Loucy (cell line): ENCODE data around the gene SUDS3.

Experiments
- EZH2phosphoT487 ChIP-seq: fragments of 200-600 bp; IDR thresholded peaks from 2 replicates; pipeline ENCODE4 v1.6.1; 2018; ENCODE audit warnings: antibody characterized with exemption, mild to moderate bottlenecking, moderate library complexity, borderline replicate concordance
- TF ChIP-seq, protein P1 (sequence below): fragments of 200-600 bp; sonication (generic); conservative IDR thresholded peaks from 2 replicates; pipeline ENCODE4 v1.5.1; 2014; ENCODE audit warnings: mild to moderate bottlenecking, antibody characterized with exemption, low read length

DNA sequence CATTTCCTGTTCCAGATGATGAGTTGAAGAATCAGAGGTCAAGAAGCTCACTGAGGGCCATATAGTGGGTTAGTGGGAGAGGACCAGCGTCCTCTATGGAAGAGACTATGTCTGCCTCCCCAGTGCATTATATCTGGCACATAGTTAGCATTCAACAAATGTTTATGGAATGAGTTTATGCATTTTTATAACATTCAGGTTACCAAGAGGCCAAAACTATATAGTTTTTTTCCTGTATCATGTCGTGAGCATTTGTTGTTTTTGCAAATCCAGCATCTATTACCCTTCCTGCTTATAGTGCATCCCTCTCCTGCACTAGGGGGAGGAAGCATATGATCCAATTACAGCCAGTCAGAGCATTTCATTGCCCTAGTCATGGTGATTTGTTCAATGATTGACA is 60.6 kb downstream of the SUDS3 start:
- no peak for TF ChIP-seq EZH2phosphoT487
- TF ChIP-seq, protein P1, sequence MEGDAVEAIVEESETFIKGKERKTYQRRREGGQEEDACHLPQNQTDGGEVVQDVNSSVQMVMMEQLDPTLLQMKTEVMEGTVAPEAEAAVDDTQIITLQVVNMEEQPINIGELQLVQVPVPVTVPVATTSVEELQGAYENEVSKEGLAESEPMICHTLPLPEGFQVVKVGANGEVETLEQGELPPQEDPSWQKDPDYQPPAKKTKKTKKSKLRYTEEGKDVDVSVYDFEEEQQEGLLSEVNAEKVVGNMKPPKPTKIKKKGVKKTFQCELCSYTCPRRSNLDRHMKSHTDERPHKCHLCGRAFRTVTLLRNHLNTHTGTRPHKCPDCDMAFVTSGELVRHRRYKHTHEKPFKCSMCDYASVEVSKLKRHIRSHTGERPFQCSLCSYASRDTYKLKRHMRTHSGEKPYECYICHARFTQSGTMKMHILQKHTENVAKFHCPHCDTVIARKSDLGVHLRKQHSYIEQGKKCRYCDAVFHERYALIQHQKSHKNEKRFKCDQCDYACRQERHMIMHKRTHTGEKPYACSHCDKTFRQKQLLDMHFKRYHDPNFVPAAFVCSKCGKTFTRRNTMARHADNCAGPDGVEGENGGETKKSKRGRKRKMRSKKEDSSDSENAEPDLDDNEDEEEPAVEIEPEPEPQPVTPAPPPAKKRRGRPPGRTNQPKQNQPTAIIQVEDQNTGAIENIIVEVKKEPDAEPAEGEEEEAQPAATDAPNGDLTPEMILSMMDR, result no peak
